Measurements from ENCODE around the gene CHCT1.
A peak's percentile ranks its signal among the peaks of the same experiment; 100 is the strongest.

- TF ChIP-seq, protein P1, sequence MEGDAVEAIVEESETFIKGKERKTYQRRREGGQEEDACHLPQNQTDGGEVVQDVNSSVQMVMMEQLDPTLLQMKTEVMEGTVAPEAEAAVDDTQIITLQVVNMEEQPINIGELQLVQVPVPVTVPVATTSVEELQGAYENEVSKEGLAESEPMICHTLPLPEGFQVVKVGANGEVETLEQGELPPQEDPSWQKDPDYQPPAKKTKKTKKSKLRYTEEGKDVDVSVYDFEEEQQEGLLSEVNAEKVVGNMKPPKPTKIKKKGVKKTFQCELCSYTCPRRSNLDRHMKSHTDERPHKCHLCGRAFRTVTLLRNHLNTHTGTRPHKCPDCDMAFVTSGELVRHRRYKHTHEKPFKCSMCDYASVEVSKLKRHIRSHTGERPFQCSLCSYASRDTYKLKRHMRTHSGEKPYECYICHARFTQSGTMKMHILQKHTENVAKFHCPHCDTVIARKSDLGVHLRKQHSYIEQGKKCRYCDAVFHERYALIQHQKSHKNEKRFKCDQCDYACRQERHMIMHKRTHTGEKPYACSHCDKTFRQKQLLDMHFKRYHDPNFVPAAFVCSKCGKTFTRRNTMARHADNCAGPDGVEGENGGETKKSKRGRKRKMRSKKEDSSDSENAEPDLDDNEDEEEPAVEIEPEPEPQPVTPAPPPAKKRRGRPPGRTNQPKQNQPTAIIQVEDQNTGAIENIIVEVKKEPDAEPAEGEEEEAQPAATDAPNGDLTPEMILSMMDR (IDR thresholded peaks at IDR 0.05; ENCODE audit: insufficient read depth, low read length): no peak
- TF ChIP-seq GABPA (IDR thresholded peaks at IDR 0.05; ENCODE audit: low read depth): no peak
- TF ChIP-seq SPI1 (IDR thresholded peaks at IDR 0.05; ENCODE audit: borderline replicate concordance, low read depth): peak; percentile 72
Measured at GRCh38 chr17:60422162-60422665, at the start of gene CHCT1.

Measured in HL-60 (cell line).